Muscle layer of duodenum (tissue), 2 donors: Measurements from ENCODE around the gene GRK1.

Source experiments
- H3K27ac ChIP-seq: one replicate; pipeline ENCODE4 v1.7.0; 2013; ENCODE audit warnings: mild to moderate bottlenecking, low read length
- H3K27me3 ChIP-seq: one replicate; pipeline ENCODE4 v1.7.0; 2013; ENCODE audit warnings: low read depth, mild to moderate bottlenecking, control low read depth, low read length
- H3K36me3 ChIP-seq, 2 donors: one replicate each; pipeline ENCODE4 v1.7.0; 2013; ENCODE audit warnings: low read length in 2 of 2, control low read depth in 1 of 2, mild to moderate bottlenecking in 1 of 2; ENCODE audit not compliant: insufficient read depth in 2 of 2, control insufficient read depth in 1 of 2
- H3K4me1 ChIP-seq, 2 donors: one replicate each; pipeline ENCODE4 v1.7.0; 2013; ENCODE audit warnings: low read length in 2 of 2, mild to moderate bottlenecking in 2 of 2, control low read depth in 1 of 2, moderate library complexity in 1 of 2; ENCODE audit not compliant: insufficient read depth in 2 of 2, control insufficient read depth in 1 of 2
- H3K4me3 ChIP-seq, 2 donors: one replicate each; pipeline ENCODE4 v1.7.0; 2013; ENCODE audit warnings: low read length in 2 of 2, low read depth in 1 of 2, mild to moderate bottlenecking in 1 of 2
- H3K9me3 ChIP-seq, 2 donors: one replicate each; pipeline ENCODE4 v1.7.0; 2013; ENCODE audit warnings: low read length in 2 of 2, control low read depth in 1 of 2, mild to moderate bottlenecking in 1 of 2; ENCODE audit not compliant: control insufficient read depth in 1 of 2
- donor health status: healthy.

The GRK1 gene

GRCh38 chr13:113735750-113736149, 68.7 kb downstream of the GRK1 start:
- Histone ChIP-seq H3K9me3 (no peaks in the 10 kb centered on the region), H3K27ac (no peak overlapping the region), H3K4me1 (no peaks in the 10 kb centered on the region), H3K36me3 (no peaks in the 10 kb centered on the region), H3K27me3 (no peaks in the 10 kb centered on the region), H3K4me3 (no peak overlapping the region)

DNA sequence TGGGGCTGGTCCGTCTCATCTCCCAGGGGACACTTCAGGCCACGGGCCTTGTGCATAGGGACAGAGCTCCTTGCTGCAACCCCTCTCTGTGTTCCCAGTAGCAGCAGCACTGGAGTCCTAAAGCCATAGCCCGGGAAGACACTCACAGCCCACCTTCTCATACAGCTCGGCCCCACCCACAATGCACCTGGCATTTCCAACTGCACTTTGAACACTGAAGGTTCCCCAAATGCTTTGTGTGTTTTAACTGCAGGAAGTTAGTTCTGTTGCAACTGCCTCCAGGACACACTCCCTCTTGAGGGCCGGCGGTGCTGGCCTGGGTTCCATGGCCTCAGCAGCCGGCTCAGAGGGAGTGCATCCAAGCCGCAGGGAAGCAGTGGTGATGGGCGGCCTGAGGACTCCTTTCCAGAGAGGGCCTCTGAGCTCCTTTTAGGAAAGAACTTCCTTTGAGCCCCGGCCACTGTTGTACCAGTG, 69.3 kb downstream of the GRK1 start:
- Histone ChIP-seq H3K36me3 (no peaks in the 10 kb centered on the region), H3K27ac (no peak overlapping the region), H3K9me3 (no peaks in the 10 kb centered on the region), H3K4me1 (peaks cover 0 to under 1% of the 10 kb centered on the region in 2 donors), H3K4me3 (no peak overlapping the region), H3K27me3 (no peaks in the 10 kb centered on the region)

DNA sequence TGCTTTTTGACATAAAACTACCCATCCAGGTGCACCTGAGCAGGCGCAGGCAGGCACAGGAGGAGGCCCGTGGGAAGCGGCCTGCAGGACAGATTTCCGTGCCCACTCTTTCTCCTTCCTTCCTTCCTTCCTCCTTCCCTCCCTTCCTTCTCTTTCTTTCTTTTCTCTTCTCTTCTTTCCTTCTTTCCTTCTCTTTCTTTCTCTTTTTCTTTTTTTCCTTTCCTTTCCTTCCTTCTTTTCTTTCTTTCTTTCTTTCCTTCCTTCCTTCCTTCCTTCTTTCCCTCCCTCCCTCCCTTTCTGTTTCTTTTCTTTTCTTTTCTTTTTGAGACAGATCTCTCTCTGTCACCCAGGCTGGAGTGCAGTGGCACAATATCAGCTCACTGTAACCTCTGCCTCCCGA, 70.8 kb downstream of the GRK1 start:
- Histone ChIP-seq H3K27ac (no peak overlapping the region), H3K27me3 (no peaks in the 10 kb centered on the region)

DNA sequence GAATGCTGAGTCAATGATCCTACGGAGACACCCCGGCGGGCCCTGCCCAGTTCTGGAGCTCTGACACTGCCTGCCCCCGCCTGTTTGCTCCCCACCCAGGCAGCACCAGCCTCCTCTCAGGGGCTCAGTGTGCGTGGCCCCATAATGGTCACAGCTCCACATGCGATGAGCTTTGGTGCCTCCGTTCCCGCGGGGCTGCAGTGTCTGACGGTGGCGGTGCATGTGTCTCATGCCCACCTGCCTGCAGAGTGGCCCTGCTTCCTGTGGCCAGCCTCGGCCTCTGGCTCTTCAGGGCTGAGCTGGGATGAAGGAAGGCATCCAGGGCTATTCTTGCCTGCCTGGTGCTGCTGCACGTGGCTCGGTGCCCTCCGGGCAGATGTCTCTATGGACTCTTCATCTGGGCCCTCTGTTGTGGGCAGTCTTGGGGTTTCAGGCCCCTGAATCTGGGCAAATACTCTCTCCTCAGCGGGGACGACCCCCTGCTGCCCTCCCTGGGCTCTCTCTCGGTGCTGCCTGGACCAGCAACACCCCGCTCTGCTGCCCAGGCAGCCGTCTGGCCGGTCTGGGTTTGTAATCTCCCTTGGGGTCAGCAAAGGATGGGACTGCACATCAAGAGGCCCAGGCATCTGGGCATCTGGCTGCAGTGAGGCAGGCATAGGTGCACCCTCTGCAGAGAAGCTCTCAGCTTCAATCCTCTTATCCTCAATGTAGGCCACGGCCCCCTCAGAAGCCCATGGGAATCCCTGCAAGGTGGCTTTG, 72.7 kb downstream of the GRK1 start:
- H3K36me3 ChIP-seq, result no peaks in the 10 kb centered on the region
- H3K4me3 ChIP-seq, result no peak overlapping the region
- H3K27me3 ChIP-seq, result no peaks in the 10 kb centered on the region
- peaks cover 0 to 9% of the 10 kb centered on the region in 2 donors for H3K4me1 ChIP-seq
- no peaks in the 10 kb centered on the region for H3K9me3 ChIP-seq
- H3K27ac ChIP-seq, result no peak overlapping the region

More for the DNA sequence above, 70.8 kb downstream of the GRK1 start:
- Histone ChIP-seq H3K4me3 (no peak overlapping the region), H3K9me3 (no peaks in the 10 kb centered on the region), H3K36me3 (no peaks in the 10 kb centered on the region), H3K4me1 (peaks cover 0 to 9% of the 10 kb centered on the region in 2 donors)

DNA sequence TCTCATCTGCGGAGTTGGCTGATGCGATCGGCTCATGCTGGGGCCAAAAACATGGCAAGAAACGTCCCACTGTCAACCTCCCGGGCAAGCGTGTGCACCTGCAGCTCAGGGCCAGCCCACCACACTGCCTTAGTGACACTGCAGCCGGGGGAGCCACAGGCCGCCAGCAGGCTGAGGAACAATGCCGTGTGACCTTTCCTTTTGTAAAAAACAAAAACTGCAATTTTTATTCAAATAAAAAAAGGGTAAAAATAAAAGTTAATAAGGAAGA, 73.2 kb downstream of the GRK1 start:
- peaks cover 0 to 9% of the 10 kb centered on the region in 2 donors for H3K4me1 ChIP-seq
- no peaks in the 10 kb centered on the region for H3K36me3 ChIP-seq
- H3K4me3 ChIP-seq, result no peak overlapping the region
- H3K27me3 ChIP-seq, result no peaks in the 10 kb centered on the region
- H3K9me3 ChIP-seq, result no peaks in the 10 kb centered on the region
- H3K27ac ChIP-seq, result no peak overlapping the region

DNA sequence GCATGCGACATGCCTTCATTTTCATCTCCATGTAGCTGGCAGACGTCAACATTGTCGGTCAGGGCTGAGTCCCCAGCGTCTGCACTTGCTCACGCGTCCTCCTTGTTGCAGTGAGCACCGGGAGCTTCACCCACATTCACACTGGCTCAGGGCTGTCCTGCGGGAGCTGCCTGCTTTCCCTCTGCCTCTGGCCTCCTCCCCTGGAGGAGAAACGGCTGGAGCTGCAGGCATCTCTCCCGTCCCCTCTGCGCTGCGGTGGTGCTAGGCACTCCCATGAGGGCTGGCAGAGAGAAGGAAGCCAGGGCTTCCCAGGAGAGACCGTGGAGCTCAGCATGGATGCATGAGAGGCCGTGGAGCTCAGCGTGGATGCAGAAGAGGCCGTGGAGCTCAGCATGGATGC, 73.6 kb downstream of the GRK1 start:
- no peak overlapping the region for H3K27ac ChIP-seq
- H3K9me3 ChIP-seq, result no peaks in the 10 kb centered on the region
- H3K4me3 ChIP-seq, result no peak overlapping the region
- H3K4me1 ChIP-seq, result peaks cover 0 to 9% of the 10 kb centered on the region in 2 donors
- H3K27me3 ChIP-seq, result no peaks in the 10 kb centered on the region
- no peaks in the 10 kb centered on the region for H3K36me3 ChIP-seq

GRCh38 chr13:113741191-113741668, 74.2 kb downstream of the GRK1 start:
- H3K4me3 ChIP-seq, result no peak overlapping the region
- no peaks in the 10 kb centered on the region for H3K36me3 ChIP-seq
- H3K4me1 ChIP-seq, result peaks cover 0 to 9% of the 10 kb centered on the region in 2 donors
- no peaks in the 10 kb centered on the region for H3K27me3 ChIP-seq
- no peaks in the 10 kb centered on the region for H3K9me3 ChIP-seq
- no peak overlapping the region for H3K27ac ChIP-seq

GRCh38 chr13:113742000-113742441, 75.0 kb downstream of the GRK1 start:
- Histone ChIP-seq H3K4me3 (no peak overlapping the region), H3K4me1 (peaks cover 0 to 9% of the 10 kb centered on the region in 2 donors), H3K27me3 (no peaks in the 10 kb centered on the region), H3K36me3 (no peaks in the 10 kb centered on the region), H3K9me3 (no peaks in the 10 kb centered on the region), H3K27ac (no peak overlapping the region)

- Histone ChIP-seq H3K4me3 (no peak overlapping the region), H3K36me3 (no peaks in the 10 kb centered on the region), H3K27me3 (no peaks in the 10 kb centered on the region), H3K9me3 (no peaks in the 10 kb centered on the region), H3K4me1 (peaks cover 0 to 9% of the 10 kb centered on the region in 2 donors), H3K27ac (no peak overlapping the region)
These were observed 75.6 kb downstream of the GRK1 start for GRCh38 chr13:113742445-113743120.

- peaks cover 0 to 9% of the 10 kb centered on the region in 2 donors for H3K4me1 ChIP-seq
- no peaks in the 10 kb centered on the region for H3K36me3 ChIP-seq
- H3K27ac ChIP-seq, result no peak overlapping the region
- no peaks in the 10 kb centered on the region for H3K27me3 ChIP-seq
- H3K4me3 ChIP-seq, result no peak overlapping the region
- no peaks in the 10 kb centered on the region for H3K9me3 ChIP-seq
These were observed 76.6 kb downstream of the GRK1 start for GRCh38 chr13:113743366-113744195.
